ENCODE results near the gene TRPM1. TPM values are rescaled to one million over a fixed set of nuclear protein-coding genes. Genes with fewer than 3 reads are reported as not detected.

Gene TRPM1
- not detected for polyA plus RNA-seq (2012; ENCODE audit: insufficient read length, low read depth)

DNA sequence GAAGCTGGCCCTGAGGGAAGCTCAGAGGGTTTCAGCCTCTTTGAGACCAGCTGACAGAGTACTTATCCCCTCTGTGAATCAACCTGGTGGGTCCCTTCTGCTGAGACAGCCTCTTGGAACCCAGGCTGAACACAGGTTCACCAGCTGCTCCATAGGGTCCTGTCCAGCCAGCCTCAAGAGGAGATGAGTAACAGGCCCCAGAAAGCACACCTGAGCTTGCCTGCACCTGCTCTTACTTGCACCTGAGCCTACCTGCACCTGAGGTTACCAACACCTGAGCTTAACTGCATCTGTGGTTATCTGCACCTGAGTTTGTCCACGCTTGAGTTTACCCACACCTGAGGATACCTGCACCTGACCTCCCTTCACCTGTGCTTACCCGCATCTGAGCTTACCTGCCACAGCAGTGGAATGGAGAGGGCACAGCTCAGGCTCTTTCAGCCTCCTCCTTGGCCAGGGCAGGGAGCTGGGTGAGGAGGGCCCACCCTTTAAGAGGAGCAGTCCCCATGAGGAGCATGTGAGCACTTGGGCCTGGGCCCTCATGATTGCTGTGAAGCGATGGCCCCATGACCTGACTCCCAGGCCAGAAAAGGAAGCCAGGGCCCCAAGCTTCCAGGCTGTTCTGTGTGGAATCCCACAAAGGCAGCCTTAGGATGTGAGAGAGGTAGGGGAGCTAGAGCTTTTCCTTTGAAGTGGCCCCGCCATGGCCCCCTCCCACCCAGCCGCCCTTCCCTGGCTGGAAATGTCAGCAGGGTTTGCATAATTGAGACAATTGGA is at the start of gene TRPM1:
Gene TRPM1, minus strand, starts transcription at position 464 of the 777 bp plus-strand sequence. CDS start 20,370 bp downstream, outside the sequence.
- TF ChIP-seq POLR2AphosphoS5 (IDR thresholded peaks at IDR 0.05; ENCODE audit: low read depth, low read length) (no peak), FOXP2 (optimal IDR thresholded peaks at IDR 0.05; ENCODE audit: borderline replicate concordance, extremely low read depth, extremely low read length, insufficient read depth) (no peak)

DNA sequence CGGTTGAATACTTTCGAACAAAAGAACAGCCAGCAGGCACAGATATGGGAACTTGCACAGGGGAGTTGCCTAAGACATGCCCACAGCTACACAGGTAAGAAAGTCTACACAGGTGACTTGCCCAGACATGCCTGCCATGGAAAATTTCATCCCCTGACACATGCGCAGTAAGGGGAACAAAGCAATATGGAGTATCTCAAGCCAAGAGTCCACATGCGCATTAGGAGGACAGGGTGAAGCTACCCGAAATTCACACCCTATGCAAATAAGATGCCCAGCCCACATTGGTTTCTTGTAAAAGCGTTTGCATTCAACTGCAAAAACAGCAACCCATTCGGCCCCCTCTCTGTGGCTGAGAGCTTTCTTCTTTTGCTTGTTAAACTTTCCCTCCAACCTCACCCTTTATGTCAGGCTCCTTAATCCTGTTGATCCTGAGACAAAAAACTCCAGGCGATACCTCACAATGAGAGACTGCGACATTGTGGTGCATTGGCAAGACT is 49.3 kb upstream of the TRPM1 start:
- TF ChIP-seq FOXP2 (optimal IDR thresholded peaks at IDR 0.05; ENCODE audit: borderline replicate concordance, extremely low read depth, extremely low read length, insufficient read depth) (no peak), POLR2AphosphoS5 (IDR thresholded peaks at IDR 0.05; ENCODE audit: low read depth, low read length) (no peak), SIN3A (IDR thresholded peaks at IDR 0.05; ENCODE audit: borderline replicate concordance, insufficient read depth, low read length) (no peak), TAF1 (IDR thresholded peaks at IDR 0.05; ENCODE audit: borderline replicate concordance, insufficient read depth, low read length) (no peak)
- TF ChIP-seq, protein P1, sequence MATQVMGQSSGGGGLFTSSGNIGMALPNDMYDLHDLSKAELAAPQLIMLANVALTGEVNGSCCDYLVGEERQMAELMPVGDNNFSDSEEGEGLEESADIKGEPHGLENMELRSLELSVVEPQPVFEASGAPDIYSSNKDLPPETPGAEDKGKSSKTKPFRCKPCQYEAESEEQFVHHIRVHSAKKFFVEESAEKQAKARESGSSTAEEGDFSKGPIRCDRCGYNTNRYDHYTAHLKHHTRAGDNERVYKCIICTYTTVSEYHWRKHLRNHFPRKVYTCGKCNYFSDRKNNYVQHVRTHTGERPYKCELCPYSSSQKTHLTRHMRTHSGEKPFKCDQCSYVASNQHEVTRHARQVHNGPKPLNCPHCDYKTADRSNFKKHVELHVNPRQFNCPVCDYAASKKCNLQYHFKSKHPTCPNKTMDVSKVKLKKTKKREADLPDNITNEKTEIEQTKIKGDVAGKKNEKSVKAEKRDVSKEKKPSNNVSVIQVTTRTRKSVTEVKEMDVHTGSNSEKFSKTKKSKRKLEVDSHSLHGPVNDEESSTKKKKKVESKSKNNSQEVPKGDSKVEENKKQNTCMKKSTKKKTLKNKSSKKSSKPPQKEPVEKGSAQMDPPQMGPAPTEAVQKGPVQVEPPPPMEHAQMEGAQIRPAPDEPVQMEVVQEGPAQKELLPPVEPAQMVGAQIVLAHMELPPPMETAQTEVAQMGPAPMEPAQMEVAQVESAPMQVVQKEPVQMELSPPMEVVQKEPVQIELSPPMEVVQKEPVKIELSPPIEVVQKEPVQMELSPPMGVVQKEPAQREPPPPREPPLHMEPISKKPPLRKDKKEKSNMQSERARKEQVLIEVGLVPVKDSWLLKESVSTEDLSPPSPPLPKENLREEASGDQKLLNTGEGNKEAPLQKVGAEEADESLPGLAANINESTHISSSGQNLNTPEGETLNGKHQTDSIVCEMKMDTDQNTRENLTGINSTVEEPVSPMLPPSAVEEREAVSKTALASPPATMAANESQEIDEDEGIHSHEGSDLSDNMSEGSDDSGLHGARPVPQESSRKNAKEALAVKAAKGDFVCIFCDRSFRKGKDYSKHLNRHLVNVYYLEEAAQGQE (IDR thresholded peaks at IDR 0.05; ENCODE audit: insufficient read depth in 1 of 2, low read depth in 2 of 2, low read length in 2 of 2): no peak

DNA sequence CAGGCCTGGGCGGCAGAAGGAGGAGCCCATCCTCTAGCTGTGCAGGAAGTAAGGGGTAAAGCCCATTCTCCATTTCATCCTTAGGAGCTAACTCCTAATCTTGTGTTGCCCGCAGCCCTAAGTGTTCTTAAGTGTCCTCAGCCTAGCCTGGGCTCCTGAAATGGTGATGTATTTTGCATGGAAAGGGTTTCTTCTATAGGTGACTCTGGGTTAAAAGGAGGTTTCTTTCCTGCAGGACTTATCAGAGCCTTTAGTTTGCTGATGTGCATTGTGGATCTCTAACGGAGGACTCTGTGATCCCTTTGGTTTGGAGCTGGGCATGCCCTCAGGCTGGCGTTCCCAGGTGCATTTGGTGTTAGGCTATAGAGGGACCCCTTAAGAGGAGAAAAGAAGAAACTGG is 48.5 kb upstream of the TRPM1 start:
- TF ChIP-seq TAF1 (IDR thresholded peaks at IDR 0.05; ENCODE audit: borderline replicate concordance, insufficient read depth, low read length) (no peak), FOXP2 (optimal IDR thresholded peaks at IDR 0.05; ENCODE audit: borderline replicate concordance, extremely low read depth, extremely low read length, insufficient read depth) (no peak), SIN3A (IDR thresholded peaks at IDR 0.05; ENCODE audit: borderline replicate concordance, insufficient read depth, low read length) (no peak), POLR2AphosphoS5 (IDR thresholded peaks at IDR 0.05; ENCODE audit: low read depth, low read length) (no peak)
- TF ChIP-seq, protein P1 (IDR thresholded peaks at IDR 0.05; ENCODE audit: insufficient read depth in 1 of 2, low read depth in 2 of 2, low read length in 2 of 2): no peak

DNA sequence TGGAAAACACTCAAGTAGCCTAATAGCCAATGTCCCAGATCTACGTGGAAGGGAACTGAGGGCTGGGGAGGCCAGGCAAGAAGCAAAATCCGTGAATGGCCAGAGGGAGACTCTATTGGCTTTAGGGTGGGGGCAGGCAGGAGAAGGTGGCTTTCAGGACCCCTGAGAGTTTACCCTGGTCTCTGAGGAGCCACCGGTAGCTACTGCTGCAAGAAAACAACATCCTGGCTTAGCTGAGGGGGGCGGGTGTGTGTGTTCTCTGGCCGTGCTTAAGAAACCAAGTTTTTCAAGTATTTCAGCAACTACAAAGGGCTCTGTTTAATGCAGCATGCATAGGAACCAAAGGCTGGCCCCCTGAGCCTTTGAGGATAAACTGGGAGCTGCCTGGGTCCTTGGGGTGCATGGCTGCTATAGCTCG is 47.6 kb upstream of the TRPM1 start:
- TF ChIP-seq SIN3A (IDR thresholded peaks at IDR 0.05; ENCODE audit: borderline replicate concordance, insufficient read depth, low read length): no peak
- no peak for TF ChIP-seq TAF1 (IDR thresholded peaks at IDR 0.05; ENCODE audit: borderline replicate concordance, insufficient read depth, low read length)
- no peak for TF ChIP-seq POLR2AphosphoS5 (IDR thresholded peaks at IDR 0.05; ENCODE audit: low read depth, low read length)
- TF ChIP-seq, protein P1 (IDR thresholded peaks at IDR 0.05; ENCODE audit: insufficient read depth in 1 of 2, low read depth in 2 of 2, low read length in 2 of 2): no peak
- no peak for TF ChIP-seq FOXP2 (optimal IDR thresholded peaks at IDR 0.05; ENCODE audit: borderline replicate concordance, extremely low read depth, extremely low read length, insufficient read depth)

DNA sequence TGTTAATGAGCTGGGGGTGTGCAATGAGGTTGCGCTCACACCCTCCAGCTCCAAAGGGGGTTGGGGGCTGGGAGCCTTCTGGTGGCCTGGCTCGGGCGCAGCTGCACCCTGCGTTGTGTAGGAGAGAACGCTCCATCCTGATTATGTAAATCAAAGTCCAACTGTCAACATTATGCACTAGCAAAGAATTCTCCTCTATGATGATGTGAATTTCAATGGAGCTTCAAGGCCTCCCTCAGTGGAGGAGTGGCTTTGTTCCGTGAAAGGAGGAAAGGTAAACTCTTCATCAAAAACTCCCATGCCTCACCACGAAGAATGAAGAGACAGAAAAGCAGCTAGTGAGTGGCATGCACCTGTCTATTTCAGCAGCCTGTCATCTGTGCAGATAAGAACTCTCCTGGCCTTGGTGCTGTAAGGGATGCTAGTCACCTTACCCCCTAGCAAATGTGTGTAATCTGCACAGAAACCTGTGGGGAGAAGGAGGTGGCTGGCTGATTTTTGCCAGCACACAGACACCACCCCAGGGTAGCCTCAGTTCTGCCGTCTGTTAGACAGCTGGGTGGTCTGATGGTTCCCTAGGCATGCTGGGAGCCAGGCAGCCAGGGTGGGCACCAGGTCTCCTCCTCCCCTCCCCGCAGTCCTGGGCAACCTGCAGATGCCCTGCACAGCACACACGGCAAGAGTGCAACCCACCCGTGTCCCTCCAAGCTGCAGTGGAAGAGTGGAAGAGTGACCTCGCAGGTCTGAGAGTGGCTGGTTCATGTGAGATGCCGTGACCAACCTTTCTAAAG is 47.0 kb upstream of the TRPM1 start:
- TF ChIP-seq SIN3A (IDR thresholded peaks at IDR 0.05; ENCODE audit: borderline replicate concordance, insufficient read depth, low read length) (no peak), POLR2AphosphoS5 (IDR thresholded peaks at IDR 0.05; ENCODE audit: low read depth, low read length) (no peak), FOXP2 (optimal IDR thresholded peaks at IDR 0.05; ENCODE audit: borderline replicate concordance, extremely low read depth, extremely low read length, insufficient read depth) (no peak), TAF1 (IDR thresholded peaks at IDR 0.05; ENCODE audit: borderline replicate concordance, insufficient read depth, low read length) (no peak)
- TF ChIP-seq, protein P1 (IDR thresholded peaks at IDR 0.05; ENCODE audit: insufficient read depth in 1 of 2, low read depth in 2 of 2, low read length in 2 of 2): no peak
